ENCODE results near the gene ARID2.

ARID2 gene

GRCh38 chr12:45948546-45948945 is 219.0 kb downstream of the ARID2 start:
- no peak for DNase-seq

Measured in CD4-positive, alpha-beta T cell treated with Interleukin-10 for 1 hour (primary cell).